MG63 (cell line): ENCODE results near the gene ZNF780B. TPM values are rescaled to one million over a fixed set of nuclear protein-coding genes. Genes with fewer than 3 reads are reported as not detected.

Experiments used
- DNase-seq: peaks from one replicate; pipeline ENCODE4 v3.0.0-alpha.2; 2020
- H3K27me3 ChIP-seq: fragments of 250-450 bp; sonication (Bioruptor Pico); 2 replicates; pipeline ENCODE4 v1.5.1; 2020; ENCODE audit warnings: mild to moderate bottlenecking, moderate library complexity
- H3K36me3 ChIP-seq: fragments of 250-450 bp; sonication (Bioruptor Pico); 2 replicates; pipeline ENCODE4 v1.5.1; 2020; ENCODE audit warnings: mild to moderate bottlenecking, moderate library complexity
- H3K4me3 ChIP-seq: fragments of 250-450 bp; sonication (Bioruptor Pico); 2 replicates; pipeline ENCODE4 v1.5.1; 2020; ENCODE audit warnings: mild to moderate bottlenecking, moderate library complexity
- H3K9me3 ChIP-seq: fragments of 250-450 bp; sonication (Bioruptor Pico); 2 replicates; pipeline ENCODE4 v1.5.1; 2020; ENCODE audit warnings: mild to moderate bottlenecking, moderate library complexity
- total RNA-seq: library from RNA; depleted of rRNA; stranded (reverse); fragments of >200 nt; shearing (Covaris generic); gene quantifications from 2 replicates; pipeline ENCODE4 v1.2.3, GENCODE V29; 2014; ENCODE audit warnings: low replicate concordance; rRNA removed

ZNF780B gene
- total RNA-seq, 1 experiment from 2014 or later = 1.3 TPM

DNA sequence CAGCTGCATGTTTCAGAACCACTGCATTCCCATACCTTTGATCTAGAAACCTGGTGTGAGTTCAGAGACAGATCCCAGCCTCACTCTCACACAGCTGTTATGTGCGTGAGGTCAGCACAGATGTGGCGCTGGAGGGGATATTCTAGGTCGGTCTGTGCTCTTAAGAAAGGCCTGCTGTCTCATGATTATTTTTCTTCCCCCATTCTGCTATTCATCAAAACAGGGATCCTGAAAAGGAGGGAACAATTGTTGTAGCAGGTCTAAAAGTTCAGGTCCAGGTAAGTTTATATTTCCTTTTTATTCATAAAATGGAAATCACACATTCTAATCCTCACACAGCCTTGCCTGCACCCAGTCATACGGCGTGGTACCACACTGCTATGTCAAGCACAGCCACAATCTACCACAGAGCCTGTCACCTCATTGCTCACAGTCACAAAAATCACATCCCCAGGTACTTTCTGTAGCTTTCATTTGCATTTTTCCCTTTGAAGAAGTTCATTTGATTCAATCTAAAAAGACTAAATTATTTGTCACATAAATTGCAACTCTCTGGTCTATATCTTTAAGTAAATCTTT is 58.3 kb downstream of the ZNF780B start:
- Histone ChIP-seq H3K4me3 (peak overlapping the region; percentile 73), H3K27me3 (no peaks in the 10 kb centered on the region), H3K9me3 (peaks cover 8% of the 10 kb centered on the region), H3K36me3 (peaks cover 6% of the 10 kb centered on the region; the same call in 1 of the 2 replicates)
- no peak for DNase-seq

- Histone ChIP-seq H3K9me3 (peaks cover 8% of the 10 kb centered on the region), H3K4me3 (peak within 1 kb of the TSS; percentile 73), H3K27me3 (no peaks in the 10 kb centered on the region), H3K36me3 (peaks cover 6% of the 10 kb centered on the region; the same call in 1 of the 2 replicates)
- peak; percentile 94 for DNase-seq
Observed at GRCh38 chr19:39996811-39997637, 59.0 kb downstream of the ZNF780B start, which contains the start of gene ZNF546. ZNF546 (plus strand) TSS chr19:39997060; CDS start chr19:39998327, 1,267 bp downstream.

- Histone ChIP-seq H3K27me3 (no peaks in the 10 kb centered on the region), H3K36me3 (peaks cover 6% of the 10 kb centered on the region; the same call in 1 of the 2 replicates), H3K4me3 (peak overlapping the region; percentile 73), H3K9me3 (peaks cover 8% of the 10 kb centered on the region)
- DNase-seq = no peak
Observed at GRCh38 chr19:39996218-39996810, 59.7 kb downstream of the ZNF780B start.

- Histone ChIP-seq H3K27me3 (no peaks in the 10 kb centered on the region), H3K9me3 (peaks cover 8% of the 10 kb centered on the region), H3K4me3 (peak overlapping the region; percentile 73), H3K36me3 (peaks cover 6% of the 10 kb centered on the region; the same call in 1 of the 2 replicates)
- DNase-seq = no peak
Observed at GRCh38 chr19:39995794-39996193, 60.2 kb downstream of the ZNF780B start.

GRCh38 chr19:39994361-39994760 is 61.7 kb downstream of the ZNF780B start:
- Histone ChIP-seq H3K36me3 (peaks cover 7% of the 10 kb centered on the region; the same call in 1 of the 2 replicates), H3K9me3 (peaks cover 13% of the 10 kb centered on the region), H3K27me3 (no peaks in the 10 kb centered on the region), H3K4me3 (no peak overlapping the region)
- DNase-seq = no peak

DNA sequence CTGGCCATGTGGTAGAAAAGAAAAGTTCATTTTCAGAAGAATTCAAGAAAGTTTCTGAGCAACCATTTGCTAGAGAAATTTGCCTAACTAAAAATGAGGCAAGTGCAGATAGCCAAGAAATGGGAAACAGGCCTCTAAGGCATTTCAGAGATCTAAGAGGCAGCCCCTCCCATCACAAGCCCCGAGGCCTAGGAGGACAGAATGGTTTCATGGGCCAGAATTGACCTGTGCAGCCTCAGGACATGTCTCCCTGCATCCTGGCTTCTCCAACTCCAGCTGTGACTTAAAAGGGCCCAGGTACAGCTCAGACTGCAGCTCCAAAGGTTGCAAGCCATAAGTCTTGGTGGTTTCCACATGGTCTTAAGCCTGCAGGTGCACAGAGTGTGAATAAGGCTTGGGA is 62.4 kb downstream of the ZNF780B start:
- peaks cover 9% of the 10 kb centered on the region for H3K36me3 ChIP-seq
- H3K27me3 ChIP-seq = no peaks in the 10 kb centered on the region
- H3K9me3 ChIP-seq = peaks cover 19% of the 10 kb centered on the region
- no peak for DNase-seq
- H3K4me3 ChIP-seq = no peak overlapping the region

DNA sequence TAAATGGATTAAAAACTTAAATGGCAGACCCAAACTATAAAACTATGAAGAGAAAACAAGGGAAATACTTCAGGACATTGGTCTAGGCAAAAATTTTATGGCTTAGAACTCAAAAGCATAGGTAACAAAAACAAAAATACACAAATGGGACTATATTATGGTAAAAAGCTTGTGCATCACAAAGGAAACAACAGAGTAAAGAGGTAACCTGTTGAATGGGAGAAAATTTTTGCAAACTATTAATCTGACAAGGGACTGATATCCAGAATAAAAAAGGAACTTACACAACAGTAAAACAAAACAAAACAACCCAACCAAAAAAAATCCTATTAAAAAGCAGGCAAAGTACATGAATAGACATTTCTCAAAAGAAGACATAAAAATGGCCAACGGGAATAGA is 68.4 kb downstream of the ZNF780B start:
- H3K9me3 ChIP-seq = peaks cover 54% of the 10 kb centered on the region
- H3K36me3 ChIP-seq = peaks cover 30% of the 10 kb centered on the region
- DNase-seq = no peak
- no peak overlapping the region for H3K4me3 ChIP-seq
- H3K27me3 ChIP-seq = no peaks in the 10 kb centered on the region

GRCh38 chr19:39987167-39987566 is 68.9 kb downstream of the ZNF780B start:
- peaks cover 34% of the 10 kb centered on the region for H3K36me3 ChIP-seq
- H3K4me3 ChIP-seq = no peak overlapping the region
- H3K27me3 ChIP-seq = no peaks in the 10 kb centered on the region
- no peak for DNase-seq
- peaks cover 55% of the 10 kb centered on the region for H3K9me3 ChIP-seq

- peaks cover 58% of the 10 kb centered on the region for H3K9me3 ChIP-seq
- H3K4me3 ChIP-seq = no peak overlapping the region
- H3K36me3 ChIP-seq = peaks cover 38% of the 10 kb centered on the region
- no peak for DNase-seq
- H3K27me3 ChIP-seq = no peaks in the 10 kb centered on the region
Observed at GRCh38 chr19:39986643-39987042, 69.4 kb downstream of the ZNF780B start.

DNA sequence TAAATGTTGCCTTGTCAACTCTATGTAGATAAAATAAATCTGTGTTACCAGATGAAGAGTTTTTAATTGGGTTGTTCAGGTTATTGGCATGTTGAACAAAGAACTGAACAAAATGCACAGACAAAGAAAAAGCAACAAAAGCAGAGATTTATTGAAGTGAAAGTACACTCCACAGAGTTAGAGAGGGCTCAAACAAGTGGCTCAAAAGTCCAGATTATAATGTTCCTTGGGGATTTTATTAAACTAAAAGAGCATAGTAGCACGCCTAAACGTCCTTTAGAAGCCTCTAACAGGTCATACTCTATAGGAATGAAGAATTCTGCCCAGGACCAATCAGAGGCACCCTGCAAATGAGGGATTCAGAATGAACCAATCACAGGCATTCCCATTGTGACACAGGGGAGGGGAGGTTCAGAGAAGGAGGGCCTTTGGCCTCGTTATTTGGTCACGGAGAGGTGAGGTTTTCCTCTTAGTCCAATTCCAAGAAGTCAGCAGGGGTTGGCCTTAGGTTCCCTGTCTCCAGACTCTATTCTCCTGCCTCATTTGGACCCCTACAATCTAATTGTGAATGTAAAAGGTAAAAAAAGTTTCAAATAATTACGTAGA is 72.2 kb downstream of the ZNF780B start:
- H3K36me3 ChIP-seq = peaks cover 60% of the 10 kb centered on the region
- no peak overlapping the region for H3K4me3 ChIP-seq

GRCh38 chr19:39982883-39983282 is 73.1 kb downstream of the ZNF780B start:
- DNase-seq = no peak
- Histone ChIP-seq H3K36me3 (peaks cover 69% of the 10 kb centered on the region), H3K4me3 (no peak overlapping the region), H3K9me3 (peaks cover 48% of the 10 kb centered on the region), H3K27me3 (no peaks in the 10 kb centered on the region)

More for the DNA sequence above, 72.2 kb downstream of the ZNF780B start:
- DNase-seq = no peak
- no peaks in the 10 kb centered on the region for H3K27me3 ChIP-seq
- H3K9me3 ChIP-seq = peaks cover 54% of the 10 kb centered on the region

Other genes starting within 250 kb of the ZNF780B start
- gene DYRK1B, start 222.1 kb downstream of the ZNF780B start, total RNA-seq = 0.30 and 0.81 TPM in 2 replicates
- 496 and 588 TPM in 2 replicates for gene FBL, start 209.9 kb downstream of the ZNF780B start, total RNA-seq
- 1.4 TPM in 1 of 2 replicates, not detected in the other for gene FCGBP, start 121.6 kb downstream of the ZNF780B start, total RNA-seq
- 312 and 327 TPM in 2 replicates for gene PSMC4, start 85.1 kb downstream of the ZNF780B start, total RNA-seq
- 2.2 and 5.7 TPM in 2 replicates for gene ZNF546, start 59.2 kb downstream of the ZNF780B start, total RNA-seq
- gene ZNF780A, start 34.7 kb upstream of the ZNF780B start, total RNA-seq = 1.5 and 61.0 TPM in 2 replicates
- gene MAP3K10, start 135.2 kb upstream of the ZNF780B start, total RNA-seq = 4.2 and 13.8 TPM in 2 replicates
- not detected in 2 replicates for gene TTC9B, start 162.2 kb upstream of the ZNF780B start, total RNA-seq
- gene CCNP, start 170.5 kb upstream of the ZNF780B start, total RNA-seq = not detected in 2 replicates
- 104 and 131 TPM in 2 replicates for gene AKT2, start 229.1 kb upstream of the ZNF780B start, total RNA-seq